Hepatocyte (in vitro differentiated cells): ENCODE data around the gene IL31RA.

ENCODE experiments used
- CTCF ChIP-seq: fragments of 200-600 bp; sonication (generic); IDR thresholded peaks from 2 replicates; pipeline ENCODE4 v1.5.1; 2016; ENCODE audit warnings: antibody characterized with exemption, mild to moderate bottlenecking; ENCODE audit not compliant: poor library complexity
- EZH2 ChIP-seq: fragments of 200-600 bp; sonication (generic); IDR thresholded peaks from 2 replicates; pipeline ENCODE4 v1.6.1; 2016; ENCODE audit warnings: antibody characterized with exemption, mild to moderate bottlenecking, borderline replicate concordance
- EZH2phosphoT487 ChIP-seq: fragments of 200-600 bp; sonication (generic); IDR thresholded peaks from one replicate; pipeline ENCODE4 v1.6.1; 2018; ENCODE audit warnings: antibody characterized with exemption, mild to moderate bottlenecking, low read depth, moderate library complexity; ENCODE audit not compliant: unreplicated experiment, severe bottlenecking

- TF ChIP-seq CTCF (no peak), EZH2phosphoT487 (no peak), EZH2 (no peak)
Observed at GRCh38 chr5:55904152-55904551, 53.0 kb downstream of the IL31RA start.
